ENCODE results near the gene ARID1B. TPM values are rescaled to one million over a fixed set of nuclear protein-coding genes. Genes with fewer than 3 reads are reported as not detected.

The ARID1B gene
- total and polyA plus RNA-seq, 2 experiments from 2014 or later, result 32.9 to 67.0 TPM

DNA sequence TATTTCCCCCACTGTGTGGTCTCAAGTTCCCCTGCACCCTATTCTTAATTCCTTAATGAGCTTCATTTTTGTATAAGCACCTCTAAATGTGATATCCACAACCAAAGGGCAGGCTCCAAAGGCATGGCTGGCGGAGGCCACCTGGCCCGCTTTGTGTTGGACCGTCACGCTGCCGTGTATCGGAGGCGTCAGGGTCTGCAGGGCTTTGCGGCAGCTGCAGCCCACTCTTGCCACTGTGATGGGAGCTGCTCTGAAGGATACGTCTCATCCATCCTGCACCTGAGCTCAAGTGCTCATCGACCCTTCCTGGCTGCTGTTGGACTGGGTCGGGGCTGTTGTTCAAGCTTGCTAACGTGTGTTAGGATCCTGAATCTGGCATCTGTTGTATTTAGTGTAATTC lies 177.6 kb downstream of the ARID1B start:
- H3K79me2 ChIP-seq, result peaks cover 92% of the 10 kb centered on the region
- no peak overlapping the region for H2AFZ ChIP-seq
- H3K27ac ChIP-seq, result peak overlapping the region; percentile 60
- no peak for DNase-seq (ENCODE audit: low spot score)
- no peaks in the 10 kb centered on the region for H3K9me2 ChIP-seq (replicated peaks; ENCODE audit: insufficient read depth)
- peak overlapping the region; percentile 6 for H3K4me2 ChIP-seq
- H3K36me3 ChIP-seq (replicated peaks; ENCODE audit: insufficient read depth, low read depth), result no peaks in the 10 kb centered on the region
- peaks cover 55% of the 10 kb centered on the region for H4K20me1 ChIP-seq (ENCODE audit: insufficient read depth, poor library complexity, severe bottlenecking)
- 85% methylated on average over 12 of the region's 12 CpGs for WGBS (ENCODE audit: low lambda C conversion rate, missing lambda C conversion rate)
- H3K4me3 ChIP-seq, result no peak overlapping the region
- TF ChIP-seq EZH2phosphoT487 (IDR thresholded peaks at IDR 0.05; ENCODE audit: low read depth, severe bottlenecking, unreplicated experiment), result no peak
- TF ChIP-seq, protein P1, sequence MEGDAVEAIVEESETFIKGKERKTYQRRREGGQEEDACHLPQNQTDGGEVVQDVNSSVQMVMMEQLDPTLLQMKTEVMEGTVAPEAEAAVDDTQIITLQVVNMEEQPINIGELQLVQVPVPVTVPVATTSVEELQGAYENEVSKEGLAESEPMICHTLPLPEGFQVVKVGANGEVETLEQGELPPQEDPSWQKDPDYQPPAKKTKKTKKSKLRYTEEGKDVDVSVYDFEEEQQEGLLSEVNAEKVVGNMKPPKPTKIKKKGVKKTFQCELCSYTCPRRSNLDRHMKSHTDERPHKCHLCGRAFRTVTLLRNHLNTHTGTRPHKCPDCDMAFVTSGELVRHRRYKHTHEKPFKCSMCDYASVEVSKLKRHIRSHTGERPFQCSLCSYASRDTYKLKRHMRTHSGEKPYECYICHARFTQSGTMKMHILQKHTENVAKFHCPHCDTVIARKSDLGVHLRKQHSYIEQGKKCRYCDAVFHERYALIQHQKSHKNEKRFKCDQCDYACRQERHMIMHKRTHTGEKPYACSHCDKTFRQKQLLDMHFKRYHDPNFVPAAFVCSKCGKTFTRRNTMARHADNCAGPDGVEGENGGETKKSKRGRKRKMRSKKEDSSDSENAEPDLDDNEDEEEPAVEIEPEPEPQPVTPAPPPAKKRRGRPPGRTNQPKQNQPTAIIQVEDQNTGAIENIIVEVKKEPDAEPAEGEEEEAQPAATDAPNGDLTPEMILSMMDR (IDR thresholded peaks at IDR 0.05; ENCODE audit: poor library complexity), result no peak
- TF ChIP-seq EZH2 (IDR thresholded peaks at IDR 0.05; ENCODE audit: borderline replicate concordance), result no peak
- peaks cover 29% of the 10 kb centered on the region for H3K4me1 ChIP-seq (ENCODE audit: insufficient read depth)
- no peaks in the 10 kb centered on the region for H3K27me3 ChIP-seq
- H3K9me3 ChIP-seq (ENCODE audit: low read depth), result no peaks in the 10 kb centered on the region

DNA sequence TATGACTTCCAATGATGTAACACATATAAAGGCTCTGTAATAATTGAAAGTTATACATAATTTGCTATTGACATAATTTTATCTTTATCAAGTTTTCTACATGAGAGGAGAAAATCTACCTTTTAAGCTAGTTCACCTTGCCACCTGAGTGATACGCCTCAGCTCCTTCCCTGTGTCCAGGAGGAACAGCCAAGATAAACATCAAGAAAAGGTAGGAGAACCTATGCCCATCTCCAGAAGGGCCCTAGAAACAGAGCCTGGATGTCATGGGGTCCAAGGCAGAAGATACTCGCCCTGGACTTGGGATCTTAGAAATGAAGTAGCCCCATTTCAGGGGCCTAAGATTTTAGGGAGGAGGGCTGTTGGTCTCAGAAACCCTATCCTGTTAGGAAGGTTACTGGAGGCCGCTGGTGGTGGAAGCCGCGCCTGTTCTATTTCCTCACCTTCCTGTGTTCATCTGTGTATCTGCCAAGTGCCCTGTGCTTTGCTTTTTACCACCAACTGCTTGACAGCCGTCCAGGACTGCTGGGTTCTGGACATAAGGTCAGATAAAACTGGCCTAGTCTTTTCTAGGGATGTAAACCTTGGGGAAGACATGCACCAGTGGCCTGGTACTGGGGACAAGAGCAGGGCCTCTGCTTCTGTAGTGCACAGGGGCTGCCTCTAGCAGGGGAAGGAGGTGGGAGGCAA lies 178.5 kb downstream of the ARID1B start:
- DNase-seq (ENCODE audit: low spot score), result no peak
- H3K36me3 ChIP-seq (replicated peaks; ENCODE audit: insufficient read depth, low read depth), result no peaks in the 10 kb centered on the region
- H3K27ac ChIP-seq, result no peak overlapping the region
- H3K27me3 ChIP-seq, result no peaks in the 10 kb centered on the region
- TF ChIP-seq, protein P1 (IDR thresholded peaks at IDR 0.05; ENCODE audit: poor library complexity), result no peak
- TF ChIP-seq EZH2 (IDR thresholded peaks at IDR 0.05; ENCODE audit: borderline replicate concordance), result no peak
- no peak for TF ChIP-seq EZH2phosphoT487 (IDR thresholded peaks at IDR 0.05; ENCODE audit: low read depth, severe bottlenecking, unreplicated experiment)
- H2AFZ ChIP-seq, result no peak overlapping the region
- H3K4me3 ChIP-seq, result no peak overlapping the region
- H4K20me1 ChIP-seq (ENCODE audit: insufficient read depth, poor library complexity, severe bottlenecking), result peaks cover 55% of the 10 kb centered on the region
- no peaks in the 10 kb centered on the region for H3K9me2 ChIP-seq (replicated peaks; ENCODE audit: insufficient read depth)
- 92% methylated on average over 6 of the region's 6 CpGs for WGBS (ENCODE audit: low lambda C conversion rate, missing lambda C conversion rate)
- H3K4me2 ChIP-seq, result no peak overlapping the region
- H3K79me2 ChIP-seq, result peaks cover 92% of the 10 kb centered on the region
- peaks cover 27% of the 10 kb centered on the region for H3K4me1 ChIP-seq (ENCODE audit: insufficient read depth)
- no peaks in the 10 kb centered on the region for H3K9me3 ChIP-seq (ENCODE audit: low read depth)

DNA sequence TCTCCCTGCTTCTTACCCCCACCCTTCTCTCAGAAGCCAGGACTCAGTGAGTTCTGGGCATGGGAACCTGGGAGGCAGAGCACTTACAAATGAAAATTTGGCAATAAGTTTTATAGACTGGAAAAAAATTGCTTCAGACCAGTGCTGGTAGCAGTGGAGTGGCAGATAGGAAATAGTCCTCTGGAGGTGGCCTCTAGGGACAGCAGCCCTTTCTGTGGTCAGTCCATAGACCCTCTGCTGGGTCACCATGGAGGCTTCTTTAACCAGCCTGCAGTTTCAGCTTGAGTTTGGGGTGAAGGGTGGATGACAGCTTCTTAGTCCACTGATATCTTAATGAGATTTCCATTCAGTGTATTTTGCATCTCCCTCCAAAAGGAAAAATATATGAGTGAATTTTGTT lies 179.1 kb downstream of the ARID1B start:
- Histone ChIP-seq H3K79me2 (peaks cover 92% of the 10 kb centered on the region), H3K4me3 (no peak overlapping the region), H3K9me2 (replicated peaks; ENCODE audit: insufficient read depth) (no peaks in the 10 kb centered on the region), H4K20me1 (ENCODE audit: insufficient read depth, poor library complexity, severe bottlenecking) (peaks cover 59% of the 10 kb centered on the region), H3K4me1 (ENCODE audit: insufficient read depth) (peaks cover 27% of the 10 kb centered on the region), H3K27ac (no peak overlapping the region), H3K4me2 (no peak overlapping the region), H3K27me3 (no peaks in the 10 kb centered on the region), H2AFZ (no peak overlapping the region), H3K36me3 (replicated peaks; ENCODE audit: insufficient read depth, low read depth) (no peaks in the 10 kb centered on the region), H3K9me3 (ENCODE audit: low read depth) (no peaks in the 10 kb centered on the region)
- TF ChIP-seq, protein P1 (IDR thresholded peaks at IDR 0.05; ENCODE audit: poor library complexity), result no peak
- TF ChIP-seq EZH2 (IDR thresholded peaks at IDR 0.05; ENCODE audit: borderline replicate concordance) (no peak), EZH2phosphoT487 (IDR thresholded peaks at IDR 0.05; ENCODE audit: low read depth, severe bottlenecking, unreplicated experiment) (no peak)
- DNase-seq (ENCODE audit: low spot score), result no peak
